Measurements from ENCODE around the gene CNTNAP1.

DNA sequence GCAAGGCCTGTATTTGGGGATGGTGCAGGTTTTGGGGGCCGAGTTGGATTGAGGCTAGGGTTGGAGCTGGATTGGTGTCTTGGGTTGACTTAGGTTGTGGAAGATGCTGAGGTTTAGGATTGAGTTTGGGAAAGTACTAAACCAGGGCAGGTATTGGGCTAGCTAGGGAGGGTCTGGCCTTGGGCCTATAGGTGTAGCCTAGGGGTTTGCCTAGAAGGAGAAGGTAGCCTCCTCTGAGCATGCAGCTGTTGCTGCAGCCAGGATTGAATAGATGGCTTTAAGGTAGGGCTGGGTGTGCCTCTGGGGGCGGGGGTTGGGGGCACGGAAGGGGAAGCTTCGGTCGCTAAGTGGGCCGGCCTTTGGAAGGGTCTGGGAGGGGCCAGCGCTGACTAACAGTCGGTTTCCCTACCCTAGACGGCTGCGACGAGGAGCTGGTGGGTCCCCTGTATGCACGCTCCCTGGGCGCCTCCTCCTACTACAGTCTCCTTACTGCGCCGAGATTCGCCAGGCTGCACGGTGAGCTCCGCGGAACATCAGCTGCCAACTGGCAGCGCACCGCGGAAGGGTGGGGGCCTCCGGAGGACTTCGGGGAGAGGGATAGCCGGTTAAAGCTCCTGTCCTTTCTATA, 1.2 kb downstream of the CNTNAP1 start:
- TF ChIP-seq, protein P1, sequence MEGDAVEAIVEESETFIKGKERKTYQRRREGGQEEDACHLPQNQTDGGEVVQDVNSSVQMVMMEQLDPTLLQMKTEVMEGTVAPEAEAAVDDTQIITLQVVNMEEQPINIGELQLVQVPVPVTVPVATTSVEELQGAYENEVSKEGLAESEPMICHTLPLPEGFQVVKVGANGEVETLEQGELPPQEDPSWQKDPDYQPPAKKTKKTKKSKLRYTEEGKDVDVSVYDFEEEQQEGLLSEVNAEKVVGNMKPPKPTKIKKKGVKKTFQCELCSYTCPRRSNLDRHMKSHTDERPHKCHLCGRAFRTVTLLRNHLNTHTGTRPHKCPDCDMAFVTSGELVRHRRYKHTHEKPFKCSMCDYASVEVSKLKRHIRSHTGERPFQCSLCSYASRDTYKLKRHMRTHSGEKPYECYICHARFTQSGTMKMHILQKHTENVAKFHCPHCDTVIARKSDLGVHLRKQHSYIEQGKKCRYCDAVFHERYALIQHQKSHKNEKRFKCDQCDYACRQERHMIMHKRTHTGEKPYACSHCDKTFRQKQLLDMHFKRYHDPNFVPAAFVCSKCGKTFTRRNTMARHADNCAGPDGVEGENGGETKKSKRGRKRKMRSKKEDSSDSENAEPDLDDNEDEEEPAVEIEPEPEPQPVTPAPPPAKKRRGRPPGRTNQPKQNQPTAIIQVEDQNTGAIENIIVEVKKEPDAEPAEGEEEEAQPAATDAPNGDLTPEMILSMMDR (IDR thresholded peaks at IDR 0.05) = no peak
- TF ChIP-seq POLR2A (IDR thresholded peaks at IDR 0.05) = no peak
